HUES6 (cell line): ENCODE results near the gene TJP3.

Experiments
- H3K27ac ChIP-seq: 2 replicates; pipeline ENCODE4 v1.7.0; 2013; ENCODE audit warnings: low read depth, mild to moderate bottlenecking, low read length, inconsistent platforms
- H3K27me3 ChIP-seq: 2 replicates; pipeline ENCODE4 v1.6.1; 2013; ENCODE audit warnings: low read length; ENCODE audit not compliant: control insufficient read depth, insufficient read depth
- H3K36me3 ChIP-seq: 2 replicates; pipeline ENCODE4 v1.6.1; 2013; ENCODE audit warnings: low read length; ENCODE audit not compliant: control insufficient read depth, insufficient read depth
- H3K4me1 ChIP-seq: 2 replicates; pipeline ENCODE4 v1.6.1; 2013; ENCODE audit warnings: low read length; ENCODE audit not compliant: control insufficient read depth, insufficient read depth
- H3K4me3 ChIP-seq: 2 replicates; pipeline ENCODE4 v1.5.1; 2013; ENCODE audit warnings: low read depth, low read length
- H3K9ac ChIP-seq: one replicate; pipeline ENCODE4 v1.6.1; 2013; ENCODE audit warnings: mild to moderate bottlenecking, low read length
- H3K9me3 ChIP-seq: 2 replicates; pipeline ENCODE4 v1.6.1; 2013; ENCODE audit warnings: low read depth, low read length; ENCODE audit not compliant: control insufficient read depth, insufficient read depth

Gene TJP3

GRCh38 chr19:3774621-3775373 is 66.6 kb downstream of the TJP3 start:
- no peak overlapping the region for H3K27ac ChIP-seq
- H3K27me3 ChIP-seq, result no peaks in the 10 kb centered on the region
- H3K4me1 ChIP-seq, result 0 out of 2 replicates have a peak, but pooled peaks cover 10% of the 10 kb centered on the region
- H3K9ac ChIP-seq, result no peak overlapping the region
- H3K4me3 ChIP-seq, result no peak overlapping the region
- 0 out of 2 replicates have a peak, but pooled peaks cover 1% of the 10 kb centered on the region for H3K36me3 ChIP-seq
- H3K9me3 ChIP-seq, result no peaks in the 10 kb centered on the region

- no peaks in the 10 kb centered on the region for H3K9me3 ChIP-seq
- H3K27me3 ChIP-seq, result no peaks in the 10 kb centered on the region
- 0 out of 2 replicates have a peak, but pooled peaks cover 10% of the 10 kb centered on the region for H3K4me1 ChIP-seq
- H3K4me3 ChIP-seq, result no peak overlapping the region
- H3K27ac ChIP-seq, result no peak overlapping the region
- no peak overlapping the region for H3K9ac ChIP-seq
- H3K36me3 ChIP-seq, result no peaks in the 10 kb centered on the region
These were observed 67.2 kb downstream of the TJP3 start for GRCh38 chr19:3775374-3775711.

- no peak overlapping the region for H3K9ac ChIP-seq
- no peak overlapping the region for H3K27ac ChIP-seq
- peaks cover 3% of the 10 kb centered on the region for H3K9me3 ChIP-seq
- no peaks in the 10 kb centered on the region for H3K36me3 ChIP-seq
- no peaks in the 10 kb centered on the region for H3K27me3 ChIP-seq
- H3K4me3 ChIP-seq, result no peak overlapping the region
- H3K4me1 ChIP-seq, result 0 out of 2 replicates have a peak, but pooled peaks cover 10% of the 10 kb centered on the region
These were observed 67.6 kb downstream of the TJP3 start for GRCh38 chr19:3775831-3776230.

- Histone ChIP-seq H3K36me3 (no peaks in the 10 kb centered on the region), H3K27ac (no peak overlapping the region), H3K4me3 (no peak overlapping the region), H3K27me3 (no peaks in the 10 kb centered on the region), H3K9me3 (peaks cover 10% of the 10 kb centered on the region), H3K4me1 (0 out of 2 replicates have a peak, but pooled peaks cover 3% of the 10 kb centered on the region), H3K9ac (no peak overlapping the region)
These were observed 68.4 kb downstream of the TJP3 start for GRCh38 chr19:3776479-3777040.

- Histone ChIP-seq H3K27ac (no peak overlapping the region), H3K4me1 (no peaks in the 10 kb centered on the region), H3K27me3 (no peaks in the 10 kb centered on the region), H3K4me3 (no peak overlapping the region), H3K9ac (no peak overlapping the region), H3K9me3 (peaks cover 22% of the 10 kb centered on the region), H3K36me3 (peaks cover 8% of the 10 kb centered on the region; the same call in 1 of the 2 replicates)
These were observed 70.1 kb downstream of the TJP3 start for GRCh38 chr19:3778104-3778867.

GRCh38 chr19:3778899-3779723 is 70.9 kb downstream of the TJP3 start:
- Histone ChIP-seq H3K4me1 (no peaks in the 10 kb centered on the region), H3K9ac (no peak overlapping the region), H3K27me3 (peaks cover 5% of the 10 kb centered on the region), H3K36me3 (peaks cover 8% of the 10 kb centered on the region; the same call in 1 of the 2 replicates), H3K27ac (no peak overlapping the region), H3K4me3 (no peak overlapping the region), H3K9me3 (peaks cover 22% of the 10 kb centered on the region)

- Histone ChIP-seq H3K4me3 (no peak overlapping the region), H3K9ac (no peak overlapping the region), H3K27me3 (peaks cover 23% of the 10 kb centered on the region), H3K27ac (no peak overlapping the region), H3K36me3 (peaks cover 8% of the 10 kb centered on the region; the same call in 1 of the 2 replicates), H3K9me3 (peaks cover 22% of the 10 kb centered on the region), H3K4me1 (peaks cover 9% of the 10 kb centered on the region; the same call in 1 of the 2 replicates)
These were observed 72.7 kb downstream of the TJP3 start for GRCh38 chr19:3780786-3781304.

- Histone ChIP-seq H3K9me3 (peaks cover 22% of the 10 kb centered on the region), H3K4me1 (peaks cover 9% of the 10 kb centered on the region; the same call in 1 of the 2 replicates), H3K4me3 (no peak overlapping the region), H3K9ac (no peak overlapping the region), H3K36me3 (peaks cover 8% of the 10 kb centered on the region; the same call in 1 of the 2 replicates), H3K27ac (no peak overlapping the region), H3K27me3 (peaks cover 28% of the 10 kb centered on the region)
These were observed 73.4 kb downstream of the TJP3 start for GRCh38 chr19:3781603-3782002.

- Histone ChIP-seq H3K36me3 (peaks cover 8% of the 10 kb centered on the region; the same call in 1 of the 2 replicates), H3K4me3 (no peak overlapping the region), H3K9me3 (peaks cover 22% of the 10 kb centered on the region), H3K9ac (no peak overlapping the region), H3K27me3 (peaks cover 34% of the 10 kb centered on the region), H3K27ac (no peak overlapping the region), H3K4me1 (peaks cover 9% of the 10 kb centered on the region; the same call in 1 of the 2 replicates)
These were observed 74.1 kb downstream of the TJP3 start for GRCh38 chr19:3782330-3782729.

GRCh38 chr19:3782903-3783302 is 74.7 kb downstream of the TJP3 start:
- Histone ChIP-seq H3K4me1 (peaks cover 9% of the 10 kb centered on the region; the same call in 1 of the 2 replicates), H3K9ac (no peak overlapping the region), H3K27ac (no peak overlapping the region), H3K27me3 (peaks cover 34% of the 10 kb centered on the region), H3K36me3 (peaks cover 8% of the 10 kb centered on the region; the same call in 1 of the 2 replicates), H3K9me3 (peaks cover 22% of the 10 kb centered on the region), H3K4me3 (no peak overlapping the region)
